GM10248 (cell line): ENCODE measurements around the gene ZNF521.
A peak's percentile ranks its signal among the peaks of the same experiment; 100 is the strongest.

Experiments
- CTCF ChIA-PET: fragments of 300-600 bp; sonication (Branson Sonifier 250); formaldehyde crosslinking; extraction: SDS; loops from one replicate; lab custom pipeline; 2021; ENCODE audit warnings: antibody characterized with exemption; lab: Yijun Ruan, JAX
- POLR2A ChIA-PET: fragments of 350-650 bp; sonication (Branson Sonifier 250); formaldehyde crosslinking; extraction: SDS; loops from one replicate; lab custom pipeline; 2020; ENCODE audit warnings: antibody characterized with exemption; lab: Yijun Ruan, JAX
- DNase-seq: peaks from one replicate; pipeline ENCODE4 v3.0.0; 2012; ENCODE audit errors: extremely low spot score
- CTCF ChIP-seq: IDR thresholded peaks from 2 replicates; pipeline ENCODE4 v1.5.1; 2012; ENCODE audit warnings: mild to moderate bottlenecking, low read depth; ENCODE audit errors: extremely low read depth, missing control alignments, control extremely low read depth

Gene ZNF521

DNA sequence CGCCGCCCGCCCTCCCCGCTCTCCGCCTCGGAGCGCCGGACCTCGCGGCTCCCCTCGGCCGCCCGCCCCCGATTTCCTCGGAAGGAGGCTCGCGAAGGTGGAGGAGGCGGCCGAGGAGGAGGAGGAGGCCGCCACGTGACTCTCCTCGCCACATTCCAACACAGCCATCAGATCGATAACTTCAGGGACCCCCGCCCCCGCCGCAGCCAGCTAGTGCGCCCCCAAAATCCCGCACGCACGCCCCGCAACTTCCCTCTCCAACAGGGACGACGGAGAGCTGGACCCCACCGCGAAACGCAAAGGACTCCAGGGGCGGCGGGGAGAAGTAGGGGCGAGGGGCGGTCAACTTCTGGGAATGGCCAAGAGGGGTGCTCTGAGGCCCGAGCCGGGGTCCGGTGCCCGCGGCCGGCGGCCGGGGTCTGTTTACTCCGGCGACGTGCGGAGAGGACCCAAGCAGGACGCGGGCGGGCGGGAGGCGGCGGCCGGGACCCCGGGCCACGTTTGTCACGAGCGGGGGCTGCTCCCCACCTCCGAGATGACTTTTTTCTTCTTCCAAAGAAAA, 2.0 kb downstream of the ZNF521 start:
- DNase-seq, result no peak
- CTCF ChIA-PET, result no interaction called here
- POLR2A ChIA-PET, result no interaction called here
- TF ChIP-seq CTCF, result no peak

DNA sequence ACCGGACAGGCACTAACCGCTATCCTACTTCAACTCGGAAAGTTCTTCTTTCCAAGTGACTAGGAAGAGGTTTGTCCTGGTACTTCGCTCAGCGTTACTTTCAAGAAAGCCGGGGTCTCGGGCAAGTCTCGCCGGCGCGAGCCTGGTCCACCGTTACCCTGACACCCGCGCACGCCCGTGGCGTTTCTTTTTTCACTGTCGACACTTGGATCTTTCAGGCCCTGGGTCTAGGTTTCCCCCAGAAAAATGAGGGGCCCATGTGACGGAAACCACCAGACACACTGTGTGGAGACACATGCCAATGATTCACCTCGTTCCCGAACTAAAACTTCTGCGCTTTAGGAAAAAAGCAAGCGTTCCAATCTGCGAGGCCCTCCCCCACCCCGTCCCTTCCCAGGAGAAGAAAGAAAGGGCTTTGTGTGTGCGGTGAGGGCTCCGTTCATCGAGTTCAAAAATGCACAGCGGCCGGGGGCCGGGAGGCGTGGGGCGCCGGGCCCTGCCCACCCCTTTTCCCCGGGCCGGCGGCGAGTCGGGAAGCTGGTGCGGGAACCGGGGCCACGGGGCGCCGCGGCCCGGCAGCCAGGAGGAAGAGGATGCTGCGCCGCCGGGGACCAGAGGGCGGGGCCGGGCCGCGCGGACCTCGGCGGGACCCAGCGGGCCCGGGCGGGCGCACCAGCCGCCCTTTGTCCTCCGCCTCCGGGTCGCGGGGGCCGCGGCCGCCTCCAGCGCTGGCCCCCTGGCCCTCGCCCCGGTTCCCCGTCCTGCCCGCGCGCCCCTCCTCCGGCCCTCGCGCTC, 2.6 kb downstream of the ZNF521 start:
- CTCF ChIA-PET, result no interaction called here
- POLR2A ChIA-PET, result no interaction called here
- TF ChIP-seq CTCF, result no peak
- peak; percentile 24 for DNase-seq

- POLR2A ChIA-PET, result no interaction called here
- CTCF ChIA-PET, result no interaction called here
- no peak for TF ChIP-seq CTCF
- DNase-seq, result no peak
Measured at GRCh38 chr18:25348386-25349130, 3.4 kb downstream of the ZNF521 start.

- TF ChIP-seq CTCF, result no peak
- DNase-seq, result no peak
- ChIA-PET POLR2A (no interaction called here), CTCF (no interaction called here)
Measured at GRCh38 chr18:25346561-25346960, 5.4 kb downstream of the ZNF521 start.

DNA sequence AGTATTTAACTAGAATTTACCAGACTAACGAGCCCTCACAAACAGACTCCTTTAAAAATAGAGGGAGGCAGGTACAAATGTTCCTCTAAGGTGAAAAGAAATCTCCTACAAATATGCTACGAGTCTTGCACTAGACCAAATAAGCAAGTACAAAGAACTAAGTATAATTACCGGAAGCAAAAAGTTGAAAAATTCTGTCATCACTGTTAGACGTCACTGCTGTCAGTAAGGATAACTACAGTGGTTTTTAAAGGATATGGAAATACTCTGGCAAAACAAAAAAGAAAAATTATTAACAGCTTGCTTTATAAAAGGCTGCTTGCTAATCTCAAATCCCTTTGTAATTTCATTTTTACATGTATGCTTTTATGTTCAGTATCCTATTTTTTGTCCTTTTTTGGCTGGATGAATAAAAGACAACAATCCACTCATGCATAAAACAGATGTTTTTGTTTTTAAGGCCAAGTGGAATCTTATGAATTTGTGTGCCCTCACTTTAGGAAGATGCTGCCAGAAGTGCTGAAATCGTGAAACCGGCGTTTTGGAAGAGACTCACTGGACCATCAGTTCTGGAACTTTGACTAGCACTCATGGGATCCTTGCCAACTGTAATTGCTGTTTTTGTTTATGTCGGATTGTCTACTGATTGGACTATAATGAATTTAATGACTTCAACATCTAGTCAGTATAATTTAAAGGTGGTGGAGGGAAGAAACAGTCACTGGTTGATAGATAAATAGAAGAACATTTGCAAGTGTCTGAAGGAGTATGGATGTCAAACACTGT, 6.7 kb downstream of the ZNF521 start:
- DNase-seq, result no peak
- ChIA-PET POLR2A (no interaction called here), CTCF (no interaction called here)
- no peak for TF ChIP-seq CTCF

DNA sequence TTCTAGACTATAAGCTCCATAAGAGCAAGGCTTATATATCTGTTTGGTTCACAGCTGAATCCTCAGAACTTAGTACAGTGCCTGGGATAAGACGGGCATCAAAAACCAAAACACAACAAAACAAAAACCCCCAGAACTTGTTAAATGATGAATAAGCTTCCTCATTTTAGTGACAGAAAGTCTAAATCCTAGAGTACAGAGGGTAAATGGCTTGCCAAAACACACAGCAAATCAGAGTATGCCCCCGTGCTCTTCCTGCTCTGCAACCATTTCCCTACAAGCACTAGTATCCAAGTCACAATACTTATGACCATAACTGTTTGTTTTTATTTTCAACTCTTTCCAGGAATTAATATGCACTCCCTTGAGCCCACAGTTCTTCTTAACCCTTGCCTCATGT, 10.1 kb downstream of the ZNF521 start:
- DNase-seq, result no peak
- TF ChIP-seq CTCF, result no peak
- ChIA-PET POLR2A (no interaction called here), CTCF (interaction anchor here (2.0 kb wide), 1 partner anchor 16 kb away, joined by 5 read pairs; no protein-coding TSS in a partner anchor)
